Measurements from ENCODE around the gene EAF1. TPM values are rescaled to one million over a fixed set of nuclear protein-coding genes. Genes with fewer than 3 reads are reported as not detected.
A peak's percentile ranks its signal among the peaks of the same experiment; 100 is the strongest.
"Not testable (repeated sequence)": the region's sequence is repeated elsewhere in the genome, so short reads cannot be mapped to it uniquely, and the experiment has no call there.

The EAF1 gene
- total and polyA plus RNA-seq, 2 donors (not counting 1 experiment from before 2014, with no cell fraction given), result 11.1 to 22.6 TPM

- Histone ChIP-seq H3K4me2 (ENCODE audit: extremely low read depth, insufficient read depth, low read length) (no peak overlapping the region), H3K4me1 (ENCODE audit: control insufficient read depth, extremely low read depth, insufficient read depth, low read length) (no peaks in the 10 kb centered on the region), H4K20me1 (ENCODE audit: control insufficient read depth, extremely low read depth, insufficient read depth, low read length) (no peaks in the 10 kb centered on the region), H3K9ac (ENCODE audit: insufficient read depth, low read length) (no peak overlapping the region), H3K79me2 (ENCODE audit: control insufficient read depth, insufficient read depth, low read length) (no peaks in the 10 kb centered on the region), H2AFZ (ENCODE audit: low read length) (no peak overlapping the region), H3K4me3 (replicated peaks in 1 of 4; ENCODE audit: control extremely low read depth in 1 of 4, insufficient read depth in 1 of 4, low read depth in 3 of 4, low read length in 4 of 4) (no peak overlapping the region), H3K36me3 (ENCODE audit: control insufficient read depth, insufficient read depth, low read length) (no peaks in the 10 kb centered on the region), H3K9me3 (ENCODE audit: control insufficient read depth, insufficient read depth, low read depth, low read length) (no peaks in the 10 kb centered on the region), H3K27me3 (ENCODE audit: control insufficient read depth, insufficient read depth, low read length) (no peaks in the 10 kb centered on the region), H3K27ac (ENCODE audit: insufficient read depth, low read length) (no peak overlapping the region)
- no peak for TF ChIP-seq EZH2 (IDR thresholded peaks at IDR 0.05; ENCODE audit: low read length, missing control alignments)
- TF ChIP-seq CTCF (conservative IDR thresholded peaks at IDR 0.05 in 1 of 2, IDR thresholded peaks at IDR 0.05 in 1 of 2; ENCODE audit: low read depth in 1 of 2, low read length in 2 of 2), result no peak
- DNase-seq (ENCODE audit: low read depth in 2 of 2), result no peak
These were observed 41.3 kb upstream of the EAF1 start for GRCh38 chr3:15385901-15386653.

GRCh38 chr3:15386654-15386955 lies 40.8 kb upstream of the EAF1 start:
- not testable (repeated sequence) for H3K79me2 ChIP-seq (ENCODE audit: control insufficient read depth, insufficient read depth, low read length); DNase-seq (ENCODE audit: low read depth in 2 of 2); H3K9me3 ChIP-seq (ENCODE audit: control insufficient read depth, insufficient read depth, low read depth, low read length); H3K4me1 ChIP-seq (ENCODE audit: control insufficient read depth, extremely low read depth, insufficient read depth, low read length); H2AFZ ChIP-seq (ENCODE audit: low read length); H3K27ac ChIP-seq (ENCODE audit: insufficient read depth, low read length); H4K20me1 ChIP-seq (ENCODE audit: control insufficient read depth, extremely low read depth, insufficient read depth, low read length); H3K4me2 ChIP-seq (ENCODE audit: extremely low read depth, insufficient read depth, low read length); H3K4me3 ChIP-seq (replicated peaks in 1 of 4; ENCODE audit: control extremely low read depth in 1 of 4, insufficient read depth in 1 of 4, low read depth in 3 of 4, low read length in 4 of 4); H3K9ac ChIP-seq (ENCODE audit: insufficient read depth, low read length); H3K36me3 ChIP-seq (ENCODE audit: control insufficient read depth, insufficient read depth, low read length); H3K27me3 ChIP-seq (ENCODE audit: control insufficient read depth, insufficient read depth, low read length)

GRCh38 chr3:15387171-15387581 lies 40.2 kb upstream of the EAF1 start:
- Histone ChIP-seq H3K4me2 (ENCODE audit: extremely low read depth, insufficient read depth, low read length) (no peak overlapping the region), H2AFZ (ENCODE audit: low read length) (no peak overlapping the region), H4K20me1 (ENCODE audit: control insufficient read depth, extremely low read depth, insufficient read depth, low read length) (no peaks in the 10 kb centered on the region), H3K4me3 (replicated peaks in 1 of 4; ENCODE audit: control extremely low read depth in 1 of 4, insufficient read depth in 1 of 4, low read depth in 3 of 4, low read length in 4 of 4) (no peak overlapping the region), H3K4me1 (ENCODE audit: control insufficient read depth, extremely low read depth, insufficient read depth, low read length) (no peaks in the 10 kb centered on the region), H3K27me3 (ENCODE audit: control insufficient read depth, insufficient read depth, low read length) (no peaks in the 10 kb centered on the region), H3K9ac (ENCODE audit: insufficient read depth, low read length) (no peak overlapping the region), H3K9me3 (ENCODE audit: control insufficient read depth, insufficient read depth, low read depth, low read length) (no peaks in the 10 kb centered on the region), H3K27ac (ENCODE audit: insufficient read depth, low read length) (no peak overlapping the region), H3K79me2 (ENCODE audit: control insufficient read depth, insufficient read depth, low read length) (no peaks in the 10 kb centered on the region), H3K36me3 (ENCODE audit: control insufficient read depth, insufficient read depth, low read length) (no peaks in the 10 kb centered on the region)
- DNase-seq (ENCODE audit: low read depth in 2 of 2), result peak in 1 of 2 donors; percentile 41
- TF ChIP-seq CTCF (conservative IDR thresholded peaks at IDR 0.05 in 1 of 2, IDR thresholded peaks at IDR 0.05 in 1 of 2; ENCODE audit: low read depth in 1 of 2, low read length in 2 of 2) (no peak), EZH2 (IDR thresholded peaks at IDR 0.05; ENCODE audit: low read length, missing control alignments) (no peak)
